ENCODE results near the gene PPARGC1A.
A peak's percentile ranks its signal among the peaks of the same experiment; 100 is the strongest.

DNA sequence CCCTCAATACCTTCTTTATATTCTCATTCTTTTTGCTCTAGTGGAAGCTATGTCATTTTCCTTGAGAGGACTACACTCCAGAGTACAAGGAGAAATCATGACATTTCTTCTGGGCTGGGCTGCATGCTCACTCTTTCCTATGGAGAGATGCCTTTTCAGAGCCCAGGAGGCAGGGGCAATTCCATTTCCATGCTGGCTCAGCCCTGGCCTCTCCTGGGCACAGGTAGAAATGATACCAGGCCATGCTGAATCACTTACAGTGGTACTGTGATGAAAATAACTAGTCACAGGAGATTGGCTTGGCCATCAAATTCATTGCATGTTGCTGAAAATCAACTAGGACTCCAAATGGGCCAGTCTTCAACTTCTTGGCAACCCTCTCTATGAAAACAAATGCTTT lies 34.0 kb upstream of the PPARGC1A start:
- TF ChIP-seq, protein P1, sequence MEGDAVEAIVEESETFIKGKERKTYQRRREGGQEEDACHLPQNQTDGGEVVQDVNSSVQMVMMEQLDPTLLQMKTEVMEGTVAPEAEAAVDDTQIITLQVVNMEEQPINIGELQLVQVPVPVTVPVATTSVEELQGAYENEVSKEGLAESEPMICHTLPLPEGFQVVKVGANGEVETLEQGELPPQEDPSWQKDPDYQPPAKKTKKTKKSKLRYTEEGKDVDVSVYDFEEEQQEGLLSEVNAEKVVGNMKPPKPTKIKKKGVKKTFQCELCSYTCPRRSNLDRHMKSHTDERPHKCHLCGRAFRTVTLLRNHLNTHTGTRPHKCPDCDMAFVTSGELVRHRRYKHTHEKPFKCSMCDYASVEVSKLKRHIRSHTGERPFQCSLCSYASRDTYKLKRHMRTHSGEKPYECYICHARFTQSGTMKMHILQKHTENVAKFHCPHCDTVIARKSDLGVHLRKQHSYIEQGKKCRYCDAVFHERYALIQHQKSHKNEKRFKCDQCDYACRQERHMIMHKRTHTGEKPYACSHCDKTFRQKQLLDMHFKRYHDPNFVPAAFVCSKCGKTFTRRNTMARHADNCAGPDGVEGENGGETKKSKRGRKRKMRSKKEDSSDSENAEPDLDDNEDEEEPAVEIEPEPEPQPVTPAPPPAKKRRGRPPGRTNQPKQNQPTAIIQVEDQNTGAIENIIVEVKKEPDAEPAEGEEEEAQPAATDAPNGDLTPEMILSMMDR (IDR thresholded peaks at IDR 0.05), result peak in 3 of 12 donors; percentile 13 to 23 (median 17)
- TF ChIP-seq POLR2A (IDR thresholded peaks at IDR 0.05), result no peak

Measured in heart left ventricle (tissue), 13 donors.